ENCODE results near the gene DIP2C.

DNA sequence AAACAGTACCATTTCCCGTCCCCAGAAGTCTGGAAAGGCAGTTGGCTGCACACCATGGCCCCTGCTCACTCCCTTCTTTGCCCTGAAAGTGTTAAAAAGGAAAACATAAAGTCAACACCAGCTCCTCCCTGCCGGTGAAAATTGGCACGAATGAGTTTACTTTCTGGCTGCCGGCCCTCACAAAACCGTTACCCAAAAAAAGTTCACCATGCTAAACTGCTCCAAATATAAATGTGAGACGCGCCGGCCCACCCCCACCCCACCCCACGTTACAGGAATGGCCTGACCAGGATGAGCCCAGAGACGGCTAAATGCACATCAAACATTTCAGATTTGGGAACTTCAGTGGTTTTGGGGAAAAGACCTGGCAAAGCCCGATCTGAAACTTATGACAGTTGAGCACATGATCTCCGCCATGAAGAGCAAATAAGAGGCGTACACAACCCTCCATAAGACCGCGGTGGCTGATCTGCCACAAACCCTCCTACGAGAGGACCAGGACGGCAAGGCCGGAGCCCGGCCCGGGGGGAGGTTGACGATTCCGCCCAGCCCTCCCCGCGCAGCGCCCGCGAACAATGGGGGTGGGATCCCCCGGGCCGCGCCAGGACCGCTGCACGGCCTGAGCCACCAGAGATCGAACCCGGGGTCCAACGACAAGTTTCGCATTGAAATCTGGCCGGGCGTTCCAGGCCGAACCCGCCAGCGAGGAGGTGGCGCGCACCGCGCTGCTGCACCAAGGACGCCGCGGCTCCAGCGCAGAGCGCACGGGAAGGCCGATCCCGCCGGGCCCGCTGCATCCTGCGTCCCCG, 952 bp downstream of the DIP2C start:
- TF ChIP-seq, protein P1, sequence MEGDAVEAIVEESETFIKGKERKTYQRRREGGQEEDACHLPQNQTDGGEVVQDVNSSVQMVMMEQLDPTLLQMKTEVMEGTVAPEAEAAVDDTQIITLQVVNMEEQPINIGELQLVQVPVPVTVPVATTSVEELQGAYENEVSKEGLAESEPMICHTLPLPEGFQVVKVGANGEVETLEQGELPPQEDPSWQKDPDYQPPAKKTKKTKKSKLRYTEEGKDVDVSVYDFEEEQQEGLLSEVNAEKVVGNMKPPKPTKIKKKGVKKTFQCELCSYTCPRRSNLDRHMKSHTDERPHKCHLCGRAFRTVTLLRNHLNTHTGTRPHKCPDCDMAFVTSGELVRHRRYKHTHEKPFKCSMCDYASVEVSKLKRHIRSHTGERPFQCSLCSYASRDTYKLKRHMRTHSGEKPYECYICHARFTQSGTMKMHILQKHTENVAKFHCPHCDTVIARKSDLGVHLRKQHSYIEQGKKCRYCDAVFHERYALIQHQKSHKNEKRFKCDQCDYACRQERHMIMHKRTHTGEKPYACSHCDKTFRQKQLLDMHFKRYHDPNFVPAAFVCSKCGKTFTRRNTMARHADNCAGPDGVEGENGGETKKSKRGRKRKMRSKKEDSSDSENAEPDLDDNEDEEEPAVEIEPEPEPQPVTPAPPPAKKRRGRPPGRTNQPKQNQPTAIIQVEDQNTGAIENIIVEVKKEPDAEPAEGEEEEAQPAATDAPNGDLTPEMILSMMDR (IDR thresholded peaks at IDR 0.05): no peak
- TF ChIP-seq POLR2A (IDR thresholded peaks at IDR 0.05): no peak
